Measurements from ENCODE around the gene LRRC47.

The LRRC47 gene

GRCh38 chr1:3733094-3733882, 63.0 kb downstream of the LRRC47 start:
- Histone ChIP-seq H3F3A (ENCODE audit: insufficient read depth, low read length) (no peaks in the 10 kb centered on the region), H3K9me3 (ENCODE audit: low read length) (no peaks in the 10 kb centered on the region), H3K9ac (ENCODE audit: low read length) (no peak overlapping the region), H3K27me3 (ENCODE audit: insufficient read depth, low read length) (peaks cover 12% of the 10 kb centered on the region; the same call in 1 of the 2 replicates), H3K27ac (ENCODE audit: low read depth, low read length, poor library complexity, severe bottlenecking) (no peak overlapping the region), H3K4me3 (ENCODE audit: low read depth, low read length, poor library complexity, severe bottlenecking) (no peak overlapping the region), H3K79me2 (ENCODE audit: insufficient read depth, low read length) (no peaks in the 10 kb centered on the region), H3K9me2 (ENCODE audit: low read depth, low read length) (no peaks in the 10 kb centered on the region), H2AFZ (ENCODE audit: low read length) (no peak overlapping the region), H3K4me2 (ENCODE audit: low read length) (no peak overlapping the region), H3K36me3 (ENCODE audit: insufficient read depth, low read length) (peaks cover 20% of the 10 kb centered on the region), H3K4me1 (ENCODE audit: insufficient read depth, low read length, severe bottlenecking) (no peaks in the 10 kb centered on the region), H4K20me1 (ENCODE audit: insufficient read depth, low read length) (no peaks in the 10 kb centered on the region)
- no peak for TF ChIP-seq CTCF (IDR thresholded peaks at IDR 0.05; ENCODE audit: low read length)
- TF ChIP-seq EZH2 (IDR thresholded peaks at IDR 0.05; ENCODE audit: borderline replicate concordance, low read length), result no peak

DNA sequence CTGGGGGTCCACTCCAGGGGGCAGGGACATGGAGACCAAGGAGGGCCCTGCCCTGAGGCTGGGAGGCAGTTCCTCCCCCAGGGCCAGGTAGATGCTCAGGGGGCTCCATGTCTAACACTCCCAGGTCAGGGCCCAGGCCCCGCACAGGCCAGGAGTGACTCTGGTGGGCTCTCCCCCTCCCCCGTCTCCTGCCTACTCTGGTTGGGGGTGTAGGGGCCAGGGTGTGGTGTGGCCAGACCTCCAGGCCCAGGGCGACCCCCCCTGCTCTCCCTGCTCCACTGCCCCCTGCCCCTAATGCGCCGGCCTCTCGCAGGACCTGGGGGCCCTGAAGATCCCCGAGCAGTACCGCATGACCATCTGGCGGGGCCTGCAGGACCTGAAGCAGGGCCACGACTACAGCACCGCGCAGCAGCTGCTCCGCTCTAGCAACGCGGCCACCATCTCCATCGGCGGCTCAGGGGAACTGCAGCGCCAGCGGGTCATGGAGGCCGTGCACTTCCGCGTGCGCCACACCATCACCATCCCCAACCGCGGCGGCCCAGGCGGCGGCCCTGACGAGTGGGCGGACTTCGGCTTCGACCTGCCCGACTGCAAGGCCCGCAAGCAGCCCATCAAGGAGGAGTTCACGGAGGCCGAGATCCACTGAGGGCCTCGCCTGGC, 63.7 kb downstream of the LRRC47 start:
- no peak for TF ChIP-seq CTCF (IDR thresholded peaks at IDR 0.05; ENCODE audit: low read length)
- TF ChIP-seq EZH2 (IDR thresholded peaks at IDR 0.05; ENCODE audit: borderline replicate concordance, low read length), result no peak
- Histone ChIP-seq H3K4me2 (ENCODE audit: low read length) (no peak overlapping the region), H3K9ac (ENCODE audit: low read length) (no peak overlapping the region), H3K27me3 (ENCODE audit: insufficient read depth, low read length) (peaks cover 12% of the 10 kb centered on the region; the same call in 1 of the 2 replicates), H2AFZ (ENCODE audit: low read length) (no peak overlapping the region), H3F3A (ENCODE audit: insufficient read depth, low read length) (no peaks in the 10 kb centered on the region), H4K20me1 (ENCODE audit: insufficient read depth, low read length) (no peaks in the 10 kb centered on the region), H3K9me2 (ENCODE audit: low read depth, low read length) (no peaks in the 10 kb centered on the region), H3K27ac (ENCODE audit: low read depth, low read length, poor library complexity, severe bottlenecking) (no peak overlapping the region), H3K4me3 (ENCODE audit: low read depth, low read length, poor library complexity, severe bottlenecking) (no peak overlapping the region), H3K79me2 (ENCODE audit: insufficient read depth, low read length) (no peaks in the 10 kb centered on the region), H3K4me1 (ENCODE audit: insufficient read depth, low read length, severe bottlenecking) (no peaks in the 10 kb centered on the region), H3K36me3 (ENCODE audit: insufficient read depth, low read length) (peaks cover 14% of the 10 kb centered on the region), H3K9me3 (ENCODE audit: low read length) (no peaks in the 10 kb centered on the region)

DNA sequence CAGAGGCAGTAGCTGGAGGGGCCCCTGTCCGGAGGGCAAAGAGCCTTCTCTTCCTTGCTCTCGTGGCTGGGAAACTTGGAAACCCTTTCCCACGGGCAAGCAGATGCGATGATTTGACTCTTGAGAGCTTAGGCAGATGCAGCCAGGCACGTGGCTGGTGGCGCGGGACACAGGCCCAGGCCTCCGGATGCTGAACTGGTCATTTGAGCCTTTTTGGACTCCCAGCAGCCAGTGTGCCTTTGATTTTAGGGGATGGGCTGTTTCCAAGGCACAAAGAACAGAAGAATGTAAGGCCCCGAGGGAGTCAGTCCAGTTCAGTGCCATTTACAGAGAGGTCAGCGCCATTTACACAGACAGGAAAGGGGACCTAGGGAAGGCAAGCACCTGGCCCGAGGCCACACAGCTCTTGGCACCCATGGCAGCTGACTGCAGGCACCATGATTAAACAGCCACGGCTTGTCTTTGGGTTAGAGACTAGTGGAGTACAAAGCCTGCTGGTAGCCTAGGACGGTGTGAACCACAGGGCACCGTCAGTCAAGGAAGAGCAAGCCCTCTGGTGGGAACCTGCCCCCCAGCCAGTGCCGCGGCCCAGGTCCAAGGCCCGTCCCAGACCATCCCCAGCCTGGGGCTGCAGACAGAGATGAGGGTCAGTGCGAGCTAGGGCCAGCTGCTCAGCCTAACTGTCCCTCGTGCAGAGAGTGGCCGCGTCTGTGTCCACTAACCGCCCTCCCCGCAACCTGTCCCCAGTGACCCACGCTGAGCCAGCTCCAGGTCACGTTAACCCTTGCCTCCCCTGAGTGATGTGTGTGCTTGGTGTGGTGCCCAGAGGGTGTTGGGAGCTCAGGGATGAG, 64.5 kb downstream of the LRRC47 start:
- TF ChIP-seq CTCF (IDR thresholded peaks at IDR 0.05; ENCODE audit: low read length) (no peak), EZH2 (IDR thresholded peaks at IDR 0.05; ENCODE audit: borderline replicate concordance, low read length) (no peak)
- peaks cover 12% of the 10 kb centered on the region; the same call in 1 of the 2 replicates for H3K27me3 ChIP-seq (ENCODE audit: insufficient read depth, low read length)
- peaks cover 9% of the 10 kb centered on the region for H3K36me3 ChIP-seq (ENCODE audit: insufficient read depth, low read length)
- H4K20me1 ChIP-seq (ENCODE audit: insufficient read depth, low read length), result no peaks in the 10 kb centered on the region
- H3K4me1 ChIP-seq (ENCODE audit: insufficient read depth, low read length, severe bottlenecking), result no peaks in the 10 kb centered on the region
- no peak overlapping the region for H3K27ac ChIP-seq (ENCODE audit: low read depth, low read length, poor library complexity, severe bottlenecking)
- H2AFZ ChIP-seq (ENCODE audit: low read length), result no peak overlapping the region
- no peak overlapping the region for H3K4me2 ChIP-seq (ENCODE audit: low read length)
- H3K79me2 ChIP-seq (ENCODE audit: insufficient read depth, low read length), result no peaks in the 10 kb centered on the region
- no peak overlapping the region for H3K4me3 ChIP-seq (ENCODE audit: low read depth, low read length, poor library complexity, severe bottlenecking)
- no peaks in the 10 kb centered on the region for H3F3A ChIP-seq (ENCODE audit: insufficient read depth, low read length)
- no peaks in the 10 kb centered on the region for H3K9me3 ChIP-seq (ENCODE audit: low read length)
- no peaks in the 10 kb centered on the region for H3K9me2 ChIP-seq (ENCODE audit: low read depth, low read length)
- H3K9ac ChIP-seq (ENCODE audit: low read length), result no peak overlapping the region

Data from OCI-LY1 (cell line).